ENCODE measurements around the gene OLA1. TPM values are rescaled to one million over a fixed set of nuclear protein-coding genes. Genes with fewer than 3 reads are reported as not detected.

The OLA1 gene
- total and polyA plus RNA-seq, 2 of the 4 experiments (the other 2 are of a cell fraction): 54.7 to 71.2 TPM

GRCh38 chr2:174047746-174048145, 200.6 kb downstream of the OLA1 start:
- Histone ChIP-seq H3K4me3 (ENCODE audit: insufficient read depth, low read depth, low read length) (no peak overlapping the region), H2BK120ac (ENCODE audit: low read depth, low read length) (no peak overlapping the region), H2BK20ac (ENCODE audit: low read depth, low read length) (no peak overlapping the region), H4K8ac (ENCODE audit: low read depth in 2 of 2, low read length in 2 of 2) (no peak overlapping the region), H3K56ac (ENCODE audit: extremely low read depth, insufficient read depth, low read length) (no peak overlapping the region), H3K9me3 (ENCODE audit: control insufficient read depth, insufficient read depth, low read length) (no peaks in the 10 kb centered on the region), H3K14ac (replicated peaks; ENCODE audit: low read depth, low read length) (no peak overlapping the region), H3K27ac (ENCODE audit: insufficient read depth, low read length) (no peak overlapping the region), H2BK5ac (ENCODE audit: low read depth, low read length, poor library complexity, severe bottlenecking) (no peak overlapping the region), H2BK15ac (ENCODE audit: low read depth, low read length) (no peak overlapping the region), H3K79me1 (ENCODE audit: low read depth in 1 of 2, low read length in 2 of 2) (no peaks in the 10 kb centered on the region), H4K20me1 (ENCODE audit: insufficient read depth, low read length) (no peaks in the 10 kb centered on the region), H2AK9ac (replicated peaks; ENCODE audit: low read depth, low read length, poor library complexity) (no peak overlapping the region), H3K9me1 (ENCODE audit: insufficient read depth, low read length) (peaks cover 4% of the 10 kb centered on the region; the same call in 1 of the 2 replicates), H3K18ac (ENCODE audit: low read depth, low read length) (no peak overlapping the region), H3K9ac (ENCODE audit: low read depth, low read length) (no peak overlapping the region), H4K91ac (ENCODE audit: insufficient read depth, low read depth, low read length) (no peak overlapping the region), H3K36me3 (ENCODE audit: control insufficient read depth, insufficient read depth, low read length) (no peaks in the 10 kb centered on the region), H3K23ac (ENCODE audit: low read depth, low read length) (no peak overlapping the region), H3K4ac (ENCODE audit: low read depth, low read length) (no peak overlapping the region), H2AFZ (replicated peaks; ENCODE audit: low read length, poor library complexity) (no peak overlapping the region), H4K5ac (ENCODE audit: low read depth, low read length) (no peak overlapping the region), H3K4me1 (ENCODE audit: control insufficient read depth, insufficient read depth, low read length) (peaks cover 9% of the 10 kb centered on the region), H3K4me2 (ENCODE audit: low read depth, low read length) (no peak overlapping the region), H3K27me3 (ENCODE audit: control insufficient read depth, insufficient read depth, low read length) (no peaks in the 10 kb centered on the region), H2AK5ac (ENCODE audit: low read depth, low read length) (no peak overlapping the region)
- TF ChIP-seq MAZ (IDR thresholded peaks at IDR 0.05; ENCODE audit: borderline replicate concordance, low read depth, low read length) (no peak), CHD1 (IDR thresholded peaks at IDR 0.05; ENCODE audit: low read depth, low read length) (no peak), RCOR1 (IDR thresholded peaks at IDR 0.05; ENCODE audit: insufficient replicate concordance, low read length) (no peak), RAD21 (IDR thresholded peaks at IDR 0.05; ENCODE audit: low read length) (no peak), NFE2L2 (IDR thresholded peaks at IDR 0.05; ENCODE audit: low read depth, low read length) (no peak), ELK1 (IDR thresholded peaks at IDR 0.05; ENCODE audit: borderline replicate concordance, low read depth, low read length) (no peak), POLR2A (IDR thresholded peaks at IDR 0.05; ENCODE audit: low read depth, low read length) (no peak)
- no CpG with 5 or more reads among the region's 9 CpGs for WGBS, 2 experiments (ENCODE audit: extremely low coverage in 2 of 2, insufficient read length in 1 of 2)
- BruUV-seq (replicated peaks): no TSS peak
- ATAC-seq (ENCODE audit: low read depth) (no peak), DNase-seq (no peak)
- in situ Hi-C loops (cut with MboI; ENCODE audit: low sequenced_read_pairs) (no loop called here), intact Hi-C loops (cut with micrococcal nuclease) (loop anchor here (10.0 kb wide), 1 partner anchor 293 kb away; no protein-coding TSS in a partner anchor), dilution Hi-C loops (cut with HindIII; ENCODE audit: low sequenced_read_pairs, unreplicated experiment) (no loop called here)
- ChIA-PET POLR2A (ENCODE audit: unreplicated experiment) (no interaction called here), CTCF (interaction anchor here (0.7 kb wide), 1 partner anchor 8 kb away, joined by 3 read pairs; no protein-coding TSS in a partner anchor)

Data from IMR-90 (cell line).